Stimulated activated CD4-positive, alpha-beta T cell treated with anti-CD3 and anti-CD28 coated beads, Interleukin-15, amount 100 ng/mL, for 1 hour (primary cell): ENCODE results near the gene MMRN2.

Experiments used
- DNase-seq, 2 donors: peaks; one replicate each; pipeline ENCODE4 v3.0.0-alpha.2; 2020; ENCODE audit warnings: low read depth in 1 of 2, low spot score in 1 of 2

Gene MMRN2

DNA sequence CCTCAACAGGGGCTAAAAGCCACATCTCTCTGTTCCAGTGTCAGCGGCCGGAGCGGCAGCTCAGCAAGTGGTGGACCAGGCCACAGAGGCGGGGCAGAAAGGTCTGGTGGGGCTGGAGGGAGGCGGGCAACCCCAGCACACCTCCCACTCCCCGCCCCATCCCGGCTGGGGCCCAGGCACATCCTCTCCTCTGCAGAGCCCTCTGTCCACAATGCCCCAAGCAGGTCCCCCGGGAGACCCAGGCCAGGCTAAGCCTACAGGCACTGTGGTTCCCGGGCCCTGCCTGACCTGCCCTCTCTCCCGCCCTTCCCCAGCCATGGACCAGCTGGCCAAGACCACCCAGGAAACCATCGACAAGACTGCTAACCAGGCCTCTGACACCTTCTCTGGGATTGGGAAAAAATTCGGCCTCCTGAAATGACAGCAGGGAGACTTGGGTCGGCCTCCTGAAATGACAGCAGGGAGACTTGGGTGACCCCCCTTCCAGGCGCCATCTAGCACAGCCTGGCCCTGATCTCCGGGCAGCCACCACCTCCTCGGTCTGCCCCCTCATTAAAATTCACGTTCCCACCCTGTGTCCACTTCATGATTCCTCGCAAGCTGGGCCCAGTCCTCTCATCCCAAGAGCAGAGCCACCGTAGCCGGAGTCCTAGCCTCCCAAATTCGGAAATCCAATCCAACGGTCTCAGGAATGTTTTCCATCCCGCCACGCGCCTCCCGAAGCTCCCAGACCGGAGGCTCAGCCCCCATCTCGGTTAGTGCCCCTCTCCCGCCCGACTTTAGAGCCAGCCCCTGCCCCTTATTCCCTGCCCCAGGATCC, 13.0 kb upstream of the MMRN2 start:
- DNase-seq: no peak

DNA sequence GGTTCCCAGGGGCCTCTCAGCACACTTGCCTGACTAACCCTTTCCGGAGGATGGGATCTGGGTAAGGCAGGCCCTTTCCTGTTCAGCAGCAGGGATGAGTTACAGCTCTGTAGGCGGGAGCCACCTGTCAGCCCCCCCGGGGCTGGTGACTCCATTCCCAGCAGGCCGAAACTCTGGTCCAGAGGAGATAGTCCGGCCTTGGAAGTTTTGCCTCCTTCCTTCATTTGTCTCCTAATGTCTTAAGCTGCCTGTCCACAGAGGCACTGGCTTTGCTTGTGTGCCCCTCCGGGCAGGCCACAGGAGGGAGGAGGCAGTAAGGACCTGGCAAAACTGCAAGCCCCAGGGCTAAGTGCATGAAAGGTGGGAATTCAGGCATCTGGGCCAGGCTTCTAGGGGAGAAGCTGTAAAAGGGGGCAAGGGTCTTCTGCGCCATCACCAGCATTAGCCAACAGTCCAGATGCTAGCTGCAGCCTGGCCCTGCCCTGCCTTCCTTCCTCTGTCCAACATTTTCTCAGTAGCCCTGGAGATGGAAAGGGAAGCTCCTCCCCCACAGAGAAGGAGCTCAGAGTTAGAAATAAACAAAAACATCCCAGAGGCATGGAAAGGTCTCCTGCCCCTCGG, 12.1 kb upstream of the MMRN2 start:
- DNase-seq: no peak

DNA sequence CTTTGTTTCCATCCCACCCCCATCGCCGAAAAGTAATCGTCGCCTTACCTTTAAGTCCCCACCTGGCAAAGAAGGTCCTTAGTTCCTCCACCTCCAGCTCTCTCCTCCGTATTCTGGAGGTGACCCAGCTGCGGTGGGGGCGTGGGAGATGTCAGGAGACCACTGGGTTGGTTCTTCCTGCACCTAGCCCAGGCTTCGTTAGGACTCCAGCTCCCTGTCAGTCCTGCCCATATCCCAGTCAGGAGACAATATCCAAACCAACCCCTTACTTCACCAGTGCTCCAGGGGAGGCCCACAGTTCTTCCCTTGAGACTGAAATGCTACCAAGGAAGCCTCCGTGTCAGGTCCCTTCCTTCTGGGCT, 11.6 kb upstream of the MMRN2 start:
- DNase-seq: no peak

DNA sequence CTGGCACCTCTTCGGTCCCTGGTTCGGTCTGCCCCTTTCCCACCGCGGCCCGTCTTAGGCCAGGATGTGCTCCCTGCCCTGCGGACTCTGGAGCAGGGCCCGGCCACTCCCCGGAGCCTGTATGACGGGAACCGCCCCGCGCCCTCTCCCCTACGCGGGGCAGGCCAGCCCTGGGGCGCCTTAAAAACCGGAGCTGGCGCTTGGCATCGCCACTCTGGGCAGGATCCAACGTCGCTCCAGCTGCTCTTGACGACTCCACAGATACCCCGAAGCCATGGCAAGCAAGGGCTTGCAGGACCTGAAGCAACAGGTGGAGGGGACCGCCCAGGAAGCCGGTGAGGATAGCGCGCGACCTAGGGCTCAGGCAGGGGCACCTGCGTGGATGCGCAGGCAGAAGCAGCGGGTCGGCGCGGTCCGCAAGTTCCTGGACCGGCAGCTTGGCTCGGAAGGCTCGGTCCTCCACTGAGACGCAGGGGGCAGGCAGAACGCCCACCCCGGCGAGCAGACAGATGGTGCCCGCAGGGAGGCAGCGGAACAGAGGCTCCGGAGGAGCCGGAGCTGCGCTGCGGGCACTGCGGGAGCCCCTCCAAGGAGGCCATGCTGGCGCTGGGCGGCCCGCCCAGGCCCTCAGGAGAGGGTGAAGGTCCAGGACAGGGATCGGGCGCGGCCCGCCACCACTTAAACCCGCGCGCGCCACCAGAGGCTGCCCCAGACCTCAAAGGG, 11.0 kb upstream of the MMRN2 start, which contains the start of gene ADIRF:
Gene ADIRF, plus strand, starts transcription at position 212 of the 723 bp plus-strand sequence. Its CDS starts 63 bp downstream, at position 275.
- DNase-seq: no peak

DNA sequence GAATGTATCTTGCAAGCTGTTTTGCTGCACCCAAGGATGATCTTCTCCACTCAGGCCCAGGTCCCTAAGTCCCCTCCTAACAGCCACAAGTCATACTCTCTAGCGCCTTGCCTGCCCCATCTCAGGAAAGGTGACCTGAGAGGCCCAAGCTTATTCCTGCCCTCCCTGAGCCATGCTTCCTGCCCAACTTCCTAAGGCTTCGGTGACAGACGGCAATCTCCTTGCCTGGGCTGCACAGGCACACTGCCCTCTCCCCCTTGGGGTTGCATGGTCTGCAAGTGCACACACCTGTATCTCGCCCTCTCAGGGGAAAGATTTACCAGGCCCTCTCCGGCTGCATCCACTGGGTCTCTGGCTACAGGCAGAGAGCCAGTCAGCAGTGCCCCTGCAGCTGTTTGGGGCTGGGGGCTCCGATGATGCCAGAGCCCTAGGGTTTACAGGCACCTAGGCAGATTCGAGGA, 10.1 kb upstream of the MMRN2 start:
- DNase-seq: no peak

DNA sequence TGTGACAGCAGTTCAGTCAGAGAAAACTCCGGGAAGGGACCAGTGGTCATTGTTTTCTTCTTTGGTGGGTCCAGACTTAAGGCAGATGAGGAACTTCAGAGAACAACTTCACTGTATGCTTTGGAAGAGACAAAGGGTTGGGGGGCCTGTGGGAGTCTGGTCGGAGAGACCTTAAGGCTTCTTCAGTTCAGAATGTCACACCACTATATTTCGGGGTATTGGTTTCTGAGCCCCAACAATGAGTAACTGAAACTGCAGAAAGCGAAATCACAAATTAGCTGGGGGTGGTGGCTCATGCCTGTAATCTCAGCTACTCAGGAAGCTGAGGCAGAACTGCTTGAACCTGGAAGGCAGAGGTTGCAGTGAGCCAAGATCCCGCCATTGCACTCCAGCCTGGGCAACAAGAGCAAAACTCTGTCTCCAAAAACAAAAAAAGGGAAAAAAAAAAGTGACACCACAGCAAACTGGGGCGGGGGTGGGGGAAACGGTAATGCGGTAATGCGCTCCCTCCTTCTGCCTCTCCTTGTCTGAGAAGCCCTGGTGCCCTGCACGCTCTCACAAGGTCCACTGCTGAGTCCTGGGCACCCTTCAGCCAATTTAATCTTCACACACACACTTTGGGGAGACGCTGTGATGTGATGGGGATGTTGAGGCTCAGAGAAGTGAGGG, 8.7 kb upstream of the MMRN2 start:
- DNase-seq: no peak

DNA sequence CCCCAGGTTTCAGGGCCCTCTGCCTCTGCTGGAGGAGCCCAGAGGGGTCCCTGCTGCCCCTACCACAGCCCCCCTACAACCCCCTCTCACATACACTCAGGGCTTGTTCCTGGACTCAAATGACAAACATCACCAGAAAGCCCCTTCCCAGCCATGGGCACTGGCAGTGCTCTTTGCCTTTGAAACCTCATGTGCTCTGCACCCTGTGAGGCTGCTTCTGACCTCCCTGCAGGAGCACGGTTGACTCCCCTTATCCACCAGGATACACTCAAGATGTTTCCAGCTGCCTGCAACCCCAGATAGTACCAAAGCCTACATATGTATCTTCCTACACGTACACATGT, 7.4 kb upstream of the MMRN2 start:
- DNase-seq: no peak

DNA sequence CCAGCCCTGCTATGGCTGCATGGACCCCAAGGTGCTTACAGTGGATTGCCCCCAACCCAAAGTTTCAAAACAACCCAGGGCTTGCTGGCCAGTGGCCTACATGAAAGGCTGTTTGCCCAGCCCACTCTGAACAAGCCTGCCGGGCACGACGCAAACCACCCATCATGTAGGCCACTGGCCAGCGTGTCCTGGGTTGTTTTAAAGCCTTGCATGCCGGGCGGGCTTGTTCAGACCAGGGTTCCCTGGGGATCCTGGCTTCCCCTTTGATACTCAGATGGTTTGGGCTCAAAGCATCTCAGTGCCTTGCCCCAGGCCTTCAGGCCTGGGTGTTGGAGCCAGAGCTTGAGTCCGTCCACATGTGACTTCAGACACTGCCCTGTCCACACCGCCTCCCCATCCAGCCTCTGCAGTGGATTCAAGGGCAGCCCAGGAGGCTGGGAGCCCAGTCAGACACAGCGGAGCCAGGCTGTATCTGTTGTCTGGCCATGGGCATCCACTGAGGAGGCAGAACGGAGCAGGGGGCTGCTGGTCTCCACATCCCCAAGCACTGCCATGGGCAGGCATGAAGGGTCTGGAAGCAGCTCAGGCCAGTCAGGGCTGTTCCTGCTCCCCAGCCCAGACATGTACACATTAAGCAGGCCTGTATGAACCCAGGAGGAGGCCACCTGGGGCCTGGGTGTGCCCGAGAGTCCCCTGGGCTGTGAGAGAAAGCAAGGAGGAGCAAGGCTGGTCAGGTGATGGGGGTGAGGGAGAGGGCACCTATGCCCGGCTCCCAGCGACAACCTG, 6.8 kb upstream of the MMRN2 start:
- no peak for DNase-seq

DNA sequence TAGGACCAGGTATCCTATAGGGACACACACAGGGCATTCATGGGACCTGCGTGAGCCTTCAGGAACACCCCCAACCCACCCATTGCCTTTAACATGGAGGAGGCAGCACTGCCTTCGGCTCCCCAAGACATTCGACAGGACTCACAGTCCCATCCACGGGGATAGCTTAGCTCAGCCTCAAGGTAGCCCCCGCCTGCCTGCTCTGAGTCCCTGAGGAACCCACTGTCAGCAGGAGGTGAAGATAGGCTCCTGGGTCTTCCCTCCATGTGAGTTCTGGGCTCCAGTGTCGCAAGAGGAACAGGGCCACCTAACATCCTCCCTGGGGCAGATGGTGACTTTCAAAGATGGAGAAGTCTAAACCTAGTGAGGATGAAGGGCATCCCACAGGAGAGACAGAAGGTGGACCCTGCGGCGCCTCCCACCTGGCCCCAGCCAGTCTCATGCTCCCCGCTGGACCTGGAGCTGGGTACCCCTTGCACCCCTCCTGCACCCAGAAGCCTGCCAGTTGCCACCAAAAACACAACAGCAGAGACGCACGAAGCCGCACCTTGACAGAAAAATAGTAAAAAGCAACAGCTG, 6.0 kb upstream of the MMRN2 start:
- DNase-seq: no peak

DNA sequence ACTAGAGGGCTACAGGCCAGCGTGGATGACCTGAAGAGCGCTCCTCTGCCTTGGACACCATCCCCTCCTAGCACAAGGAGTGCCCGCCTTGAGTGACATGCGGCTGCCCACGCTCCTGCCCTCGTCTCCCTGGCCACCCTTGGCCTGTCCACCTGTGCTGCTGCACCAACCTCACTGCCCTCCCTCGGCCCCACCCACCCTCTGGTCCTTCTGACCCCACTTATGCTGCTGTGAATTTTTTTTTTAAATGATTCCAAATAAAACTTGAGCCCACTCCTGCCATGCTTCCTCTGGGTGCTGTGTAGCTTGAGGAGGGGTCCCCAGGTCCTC, 5.5 kb upstream of the MMRN2 start:
- DNase-seq: no peak

DNA sequence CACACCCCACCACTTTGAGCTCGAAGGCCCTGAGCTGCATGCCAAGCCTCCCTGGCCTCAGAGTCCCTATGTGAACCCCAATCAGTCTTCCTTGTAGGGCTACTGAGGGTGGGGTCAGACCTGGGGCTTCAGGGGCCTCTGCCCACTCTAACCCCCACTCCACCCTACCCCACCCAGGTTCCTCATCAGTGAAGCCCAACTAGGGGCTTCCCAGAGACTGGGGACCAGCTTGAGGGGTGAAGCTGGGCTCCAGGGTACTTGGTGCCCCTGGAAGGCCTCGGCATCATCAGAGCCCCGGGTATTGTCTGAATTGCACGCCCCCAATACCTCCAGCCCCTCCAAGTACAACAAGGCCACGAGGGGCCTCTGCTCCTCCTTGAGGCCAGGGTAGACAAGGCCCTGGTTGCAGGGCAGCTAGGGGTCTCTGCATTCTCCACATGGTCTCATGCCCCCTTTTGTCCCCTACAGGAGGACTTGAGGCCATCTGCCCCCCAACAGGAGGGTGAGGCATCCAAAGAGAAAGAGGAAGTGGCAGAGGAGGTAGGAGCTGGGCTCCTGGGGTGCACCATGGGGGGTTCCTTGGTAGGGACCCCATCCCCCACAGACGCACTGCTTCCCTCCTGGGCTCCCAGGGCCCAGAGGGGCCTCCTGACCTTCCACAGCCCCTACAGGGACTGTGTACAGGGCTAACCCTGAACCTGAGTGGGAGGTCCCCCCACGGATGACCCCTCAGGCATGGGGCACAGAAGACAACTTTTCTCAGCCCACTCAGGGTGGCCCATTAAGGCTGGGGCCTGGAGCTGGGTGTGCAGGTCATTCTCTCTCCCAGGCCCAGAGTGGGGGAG, 4.9 kb upstream of the MMRN2 start:
- DNase-seq: no peak

DNA sequence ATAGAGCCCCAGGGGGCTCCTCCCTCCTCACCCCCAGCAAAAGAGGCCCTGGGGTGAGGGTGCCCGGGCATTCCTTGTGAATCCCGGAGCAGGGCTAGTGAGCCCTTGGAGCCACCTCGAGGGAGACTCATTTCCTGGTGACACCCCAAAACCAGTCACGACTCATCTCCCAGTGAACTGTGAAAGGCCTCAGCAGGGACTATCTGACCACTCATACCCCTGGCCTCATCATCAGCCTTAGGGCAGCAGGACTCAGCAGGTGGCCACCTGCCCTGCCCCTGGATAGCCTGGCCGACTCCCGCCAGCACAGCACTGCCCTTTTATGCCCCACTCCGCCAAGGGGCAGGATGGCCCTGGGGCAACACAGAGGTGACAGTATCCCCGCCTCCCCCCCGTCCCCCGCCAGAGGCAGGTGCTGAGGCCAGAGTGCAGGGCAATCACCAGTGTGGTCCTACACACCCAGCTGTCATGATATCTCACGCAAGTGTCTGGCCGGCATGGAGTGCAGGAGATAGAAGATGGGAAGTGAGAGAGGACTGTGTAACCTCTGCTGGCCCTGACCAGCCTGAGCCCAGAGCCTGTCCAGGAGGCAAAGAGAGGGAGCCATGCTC, 4.2 kb upstream of the MMRN2 start:
- no peak for DNase-seq

DNA sequence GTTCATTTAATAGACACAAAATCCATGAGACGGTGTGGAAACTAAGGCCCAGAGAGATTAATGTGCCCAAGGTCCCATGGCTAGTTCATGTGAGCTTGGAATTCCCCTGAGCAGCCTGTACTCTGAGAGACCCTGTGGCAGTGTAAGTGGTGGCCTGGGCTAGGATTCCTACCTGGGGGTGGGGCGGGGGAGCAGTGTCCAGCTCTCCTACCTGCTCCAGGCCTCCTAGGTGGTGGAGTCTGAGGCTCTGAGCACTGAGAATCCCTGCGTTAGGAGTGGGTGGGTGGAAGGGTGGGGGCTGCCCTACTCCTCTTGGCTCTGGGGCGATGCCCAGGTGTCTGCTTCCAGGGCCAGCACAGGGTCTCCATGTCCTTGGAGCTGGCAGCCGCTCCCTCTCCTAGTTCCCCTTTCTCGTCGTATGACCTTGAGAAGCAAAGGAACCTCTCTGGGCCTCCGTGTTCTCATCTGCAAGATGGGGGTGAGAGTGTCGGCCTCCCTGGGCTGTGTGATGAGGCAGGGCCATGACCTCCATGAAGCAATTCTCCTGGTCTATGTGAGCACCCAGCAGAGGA, 3.5 kb upstream of the MMRN2 start:
- no peak for DNase-seq

DNA sequence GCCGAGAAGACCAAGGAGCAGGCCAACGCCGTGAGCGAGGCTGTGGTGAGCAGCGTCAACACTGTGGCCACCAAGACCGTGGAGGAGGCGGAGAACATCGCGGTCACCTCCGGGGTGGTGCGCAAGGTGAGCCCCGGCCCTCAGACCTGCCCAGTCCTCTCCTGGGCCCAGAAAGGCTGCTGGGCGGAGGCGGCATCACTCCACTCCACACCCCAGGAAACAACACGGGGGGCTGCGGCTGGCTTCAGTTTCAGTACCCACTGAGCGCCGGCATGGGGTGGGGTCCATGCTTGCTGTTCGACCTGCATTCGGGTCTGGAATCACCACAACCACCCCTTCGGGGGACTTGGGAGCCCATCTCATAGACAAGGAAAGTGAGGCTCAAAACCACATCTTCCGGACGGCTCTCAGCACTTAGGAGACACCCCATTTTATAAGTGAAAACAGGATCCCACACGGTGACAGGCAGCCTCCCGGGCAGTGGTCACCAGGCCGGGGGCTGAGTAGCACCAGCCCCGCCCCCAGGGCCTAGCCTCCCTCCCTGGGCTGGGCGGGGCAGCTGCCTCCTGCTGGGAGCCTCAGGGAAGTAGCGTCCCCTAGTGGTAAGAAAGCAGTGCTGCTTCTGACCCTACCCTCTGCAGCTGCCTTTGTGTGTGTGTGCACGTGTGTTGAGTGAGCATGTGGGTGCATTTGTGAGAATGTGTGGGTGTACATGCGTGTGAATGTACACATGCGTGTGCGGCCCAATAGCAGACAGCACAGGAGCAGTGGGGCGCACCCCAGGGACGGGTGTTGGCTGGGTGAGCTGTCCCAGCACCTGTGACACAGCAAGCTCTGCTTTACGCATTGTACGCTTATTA, 2.8 kb upstream of the MMRN2 start:
- no peak for DNase-seq

DNA sequence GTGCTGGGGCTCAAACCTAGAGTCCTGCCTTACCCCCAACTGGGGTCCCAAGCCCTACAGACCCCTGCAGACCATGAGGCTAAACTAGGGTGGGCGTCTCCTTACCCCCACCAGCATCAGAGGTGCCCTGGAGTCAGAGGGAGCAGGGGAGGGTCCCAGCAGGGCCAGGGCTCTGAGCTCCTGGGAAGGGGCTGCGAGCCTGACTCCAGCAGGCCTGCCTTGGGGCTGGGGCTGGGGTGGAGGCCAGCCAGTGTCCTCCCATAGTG, 2.3 kb upstream of the MMRN2 start:
- DNase-seq: no peak

DNA sequence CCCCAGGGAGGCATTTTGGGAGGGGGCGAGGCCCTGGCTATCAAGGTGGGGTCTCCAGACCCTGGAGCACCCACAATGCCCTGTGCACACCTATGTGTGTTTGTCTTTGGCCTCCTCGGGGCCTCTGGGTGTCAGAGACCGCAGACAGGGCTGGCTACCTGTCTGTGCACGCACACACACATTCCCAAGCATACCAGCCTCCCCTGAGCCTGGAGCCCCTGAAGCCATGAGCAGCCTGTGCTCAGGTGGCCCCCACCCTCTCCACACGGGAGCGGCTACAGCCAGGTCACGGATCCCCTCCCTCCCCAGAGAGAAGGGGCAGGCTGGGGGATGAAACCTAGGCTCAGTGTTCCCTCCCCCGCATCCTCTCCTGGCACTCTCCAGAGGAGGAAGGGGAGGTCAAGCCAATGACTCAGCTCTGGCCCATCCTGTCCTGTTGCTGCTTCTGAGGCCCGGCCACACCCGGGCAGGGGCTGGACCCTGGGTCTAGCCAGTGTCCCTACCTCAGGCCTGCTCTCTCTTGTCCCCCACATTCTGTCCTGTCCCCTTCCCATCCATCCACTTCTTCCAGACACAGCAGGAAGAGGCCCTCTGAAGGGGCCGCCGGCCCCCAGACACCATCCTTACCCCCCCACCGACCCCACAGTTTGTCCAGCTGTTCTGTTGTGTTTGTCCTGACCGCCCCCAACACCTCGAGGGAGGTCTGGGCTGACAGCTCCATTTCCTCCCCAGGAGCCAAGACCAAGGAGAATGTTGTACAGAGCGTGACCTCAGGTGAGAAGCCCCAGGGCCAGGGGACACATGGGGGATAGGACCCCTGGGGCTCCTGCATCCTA, 1.7 kb upstream of the MMRN2 start:
- no peak for DNase-seq

DNA sequence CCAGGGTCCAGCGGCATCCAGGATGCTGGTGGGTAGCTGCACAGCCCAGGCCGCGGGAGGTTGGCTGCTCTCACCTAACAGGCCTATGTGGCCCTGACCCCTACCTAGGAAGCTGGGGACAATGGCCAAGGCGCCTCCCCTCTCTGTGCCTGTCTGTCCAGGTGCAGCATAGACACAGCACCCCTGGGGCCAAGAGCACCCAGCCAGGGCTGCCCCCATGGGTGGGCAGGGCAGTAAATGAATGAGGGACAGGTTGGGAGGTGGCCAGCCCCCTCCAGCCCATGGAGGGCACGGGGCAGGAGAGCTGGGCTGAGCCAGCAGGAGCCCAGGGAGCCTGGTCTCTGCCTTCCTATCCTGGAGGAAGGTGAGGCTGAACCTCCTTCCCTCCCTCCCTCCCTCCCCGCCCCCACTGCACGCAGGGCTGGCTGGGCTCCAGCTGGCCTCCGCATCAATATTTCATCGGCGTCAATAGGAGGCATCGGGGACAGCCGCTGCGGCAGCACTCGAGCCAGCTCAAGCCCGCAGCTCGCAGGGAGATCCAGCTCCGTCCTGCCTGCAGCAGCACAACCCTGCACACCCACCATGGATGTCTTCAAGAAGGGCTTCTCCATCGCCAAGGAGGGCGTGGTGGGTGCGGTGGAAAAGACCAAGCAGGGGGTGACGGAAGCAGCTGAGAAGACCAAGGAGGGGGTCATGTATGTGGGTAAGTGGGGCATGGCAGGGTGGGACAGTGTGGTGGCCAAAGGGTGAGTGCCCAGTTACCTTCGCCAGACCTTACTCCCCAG, 893 bp upstream of the MMRN2 start, which contains the start of gene SNCG:
Gene SNCG, plus strand, starts transcription at position 484 of the 785 bp plus-strand sequence. Its CDS starts 99 bp downstream, at position 583.
- DNase-seq: no peak
